Caco-2 (cell line): ENCODE results near the gene EXOSC2. TPM values are rescaled to one million over a fixed set of nuclear protein-coding genes. Genes with fewer than 3 reads are reported as not detected.

Experiments used
- BruUV-seq: library from RNA; stranded (reverse); fragments of 400-500 nt; replicated peaks from 2 replicates; lab custom pipeline; 2021; lab: Mats Ljungman, UMichigan
- CTCF ChIA-PET: fragments of 300-600 bp; sonication (Branson Sonifier 250); formaldehyde crosslinking; loops from one replicate; lab custom pipeline; 2022; ENCODE audit warnings: antibody characterized with exemption; lab: Charles Lee
- POLR2A ChIA-PET: fragments of 300-600 bp; sonication (Branson Sonifier 250); formaldehyde crosslinking; loops from one replicate; lab custom pipeline; 2022; ENCODE audit warnings: antibody characterized with exemption; lab: Charles Lee
- DNase-seq, 2 experiments: peaks; one replicate each; pipeline versions ENCODE4 v3.0.0 to v3.0.0-alpha.2; 2020 to 2022
- H3K27me3 ChIP-seq: replicated peaks from 2 replicates; pipeline ENCODE4 v1.6.0; 2011; ENCODE audit warnings: low read length; ENCODE audit not compliant: control insufficient read depth, insufficient read depth
- H3K36me3 ChIP-seq: 2 replicates; pipeline ENCODE4 v1.5.1; 2011; ENCODE audit warnings: low read length; ENCODE audit not compliant: control insufficient read depth, insufficient read depth
- H3K4me1 ChIP-seq: fragments of 250-450 bp; sonication (Bioruptor Pico); 2 replicates; pipeline ENCODE4 v1.5.1; 2020; ENCODE audit warnings: mild to moderate bottlenecking
- H3K4me3 ChIP-seq: 2 replicates; pipeline ENCODE4 v1.5.1; 2011; ENCODE audit warnings: low read depth, mild to moderate bottlenecking, control low read depth, low read length
- H3K9me3 ChIP-seq: fragments of 250-450 bp; sonication (Bioruptor Pico); 2 replicates; pipeline ENCODE4 v1.5.1; 2020; ENCODE audit warnings: mild to moderate bottlenecking, moderate library complexity
- H3K27ac Mint-ChIP-seq: one replicate; pipeline ENCODE4 v1.8.0; 2022; ENCODE audit warnings: mixed read lengths; ENCODE audit not compliant: unreplicated experiment
- H3K27me3 Mint-ChIP-seq: one replicate; pipeline ENCODE4 v1.8.0; 2022; ENCODE audit warnings: mixed read lengths; ENCODE audit not compliant: insufficient read depth, unreplicated experiment
- H3K36me3 Mint-ChIP-seq: one replicate; pipeline ENCODE4 v1.8.0; 2022; ENCODE audit warnings: mild to moderate bottlenecking, mixed read lengths; ENCODE audit not compliant: insufficient read depth, unreplicated experiment
- H3K4me1 Mint-ChIP-seq: one replicate; pipeline ENCODE4 v1.8.0; 2022; ENCODE audit warnings: low read depth, mixed read lengths; ENCODE audit not compliant: unreplicated experiment
- H3K4me3 Mint-ChIP-seq: one replicate; pipeline ENCODE4 v1.8.0; 2022; ENCODE audit warnings: mild to moderate bottlenecking, moderate library complexity, mixed read lengths; ENCODE audit not compliant: unreplicated experiment
- H3K9me3 Mint-ChIP-seq: one replicate; pipeline ENCODE4 v1.8.0; 2022; ENCODE audit warnings: mixed read lengths; ENCODE audit not compliant: unreplicated experiment
- intact Hi-C: fragments of 100-400 bp; cut with micrococcal nuclease; formaldehyde crosslinking; loops from one replicate; pipeline ENCODE4 v1.10.0; 2022; ENCODE audit not compliant: unreplicated experiment
- total RNA-seq: library from RNA; stranded (reverse); gene quantifications from 2 replicates; pipeline ENCODE4 v1.2.3, GENCODE V29; 2022
- TF ChIP-seq, protein P1 (sequence below), 2 experiments: fragments of 200-600 bp in 1 of 2; IDR thresholded peaks; 1 replicate in 1 of 2; 2 replicates in 1 of 2; pipeline versions ENCODE4 v1.5.1 to v1.8.0; 2011 to 2022; ENCODE audit warnings: antibody characterized with exemption in 1 of 2, control low read depth in 1 of 2, inconsistent platforms in 1 of 2, low read depth in 1 of 2, low read length in 1 of 2, mild to moderate bottlenecking in 1 of 2, moderate library complexity in 1 of 2; ENCODE audit not compliant: insufficient read depth in 1 of 2, severe bottlenecking in 1 of 2, unreplicated experiment in 1 of 2

Gene EXOSC2
- total RNA-seq, 1 experiment from 2014 or later: 59.1 TPM

DNA sequence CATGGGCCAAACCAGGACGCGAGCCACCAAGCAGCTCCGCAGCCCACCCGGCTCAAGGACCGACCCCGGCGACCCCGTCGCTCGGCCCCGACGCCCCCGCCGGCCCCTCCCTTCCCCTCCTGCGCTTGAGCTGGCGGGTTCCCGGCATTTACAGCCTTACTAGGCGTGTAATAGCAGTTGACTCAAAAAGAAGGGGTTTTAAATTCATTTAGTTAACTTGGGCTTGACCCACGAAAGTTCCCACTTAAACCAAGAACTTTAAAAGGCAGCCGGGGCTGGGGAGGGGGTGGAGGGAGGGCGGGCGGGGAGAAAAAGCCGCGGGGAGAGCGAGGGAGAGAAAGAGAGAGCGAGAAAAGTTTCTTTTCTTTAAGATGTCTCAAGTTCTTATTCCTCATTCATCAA lies 28.6 kb upstream of the EXOSC2 start:
- Histone ChIP-seq H3K4me1 (no peaks in the 10 kb centered on the region; the same call in 1 of the 2 replicates), H3K4me3 (no peak overlapping the region), H3K36me3 (no peaks in the 10 kb centered on the region), H3K27me3 (peaks cover 6% of the 10 kb centered on the region), H3K9me3 (no peaks in the 10 kb centered on the region)
- BruUV-seq: no TSS peak
- TF ChIP-seq, protein P1, sequence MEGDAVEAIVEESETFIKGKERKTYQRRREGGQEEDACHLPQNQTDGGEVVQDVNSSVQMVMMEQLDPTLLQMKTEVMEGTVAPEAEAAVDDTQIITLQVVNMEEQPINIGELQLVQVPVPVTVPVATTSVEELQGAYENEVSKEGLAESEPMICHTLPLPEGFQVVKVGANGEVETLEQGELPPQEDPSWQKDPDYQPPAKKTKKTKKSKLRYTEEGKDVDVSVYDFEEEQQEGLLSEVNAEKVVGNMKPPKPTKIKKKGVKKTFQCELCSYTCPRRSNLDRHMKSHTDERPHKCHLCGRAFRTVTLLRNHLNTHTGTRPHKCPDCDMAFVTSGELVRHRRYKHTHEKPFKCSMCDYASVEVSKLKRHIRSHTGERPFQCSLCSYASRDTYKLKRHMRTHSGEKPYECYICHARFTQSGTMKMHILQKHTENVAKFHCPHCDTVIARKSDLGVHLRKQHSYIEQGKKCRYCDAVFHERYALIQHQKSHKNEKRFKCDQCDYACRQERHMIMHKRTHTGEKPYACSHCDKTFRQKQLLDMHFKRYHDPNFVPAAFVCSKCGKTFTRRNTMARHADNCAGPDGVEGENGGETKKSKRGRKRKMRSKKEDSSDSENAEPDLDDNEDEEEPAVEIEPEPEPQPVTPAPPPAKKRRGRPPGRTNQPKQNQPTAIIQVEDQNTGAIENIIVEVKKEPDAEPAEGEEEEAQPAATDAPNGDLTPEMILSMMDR (IDR thresholded peaks at IDR 0.05; ENCODE audit: insufficient read depth in 1 of 2, low read depth in 1 of 2, low read length in 1 of 2, severe bottlenecking in 1 of 2, unreplicated experiment in 1 of 2): no peak
- peak overlapping the region; percentile 8 for H3K4me3 Mint-ChIP-seq
- no peak for DNase-seq
- no peaks in the 10 kb centered on the region for H3K36me3 Mint-ChIP-seq
- POLR2A ChIA-PET: no interaction called here
- H3K27ac Mint-ChIP-seq: no peak overlapping the region
- CTCF ChIA-PET: no interaction called here
- intact Hi-C loops: no loop called here
- peaks cover 7% of the 10 kb centered on the region for H3K4me1 Mint-ChIP-seq
- no peaks in the 10 kb centered on the region for H3K9me3 Mint-ChIP-seq
- H3K27me3 Mint-ChIP-seq: peaks cover 15% of the 10 kb centered on the region

DNA sequence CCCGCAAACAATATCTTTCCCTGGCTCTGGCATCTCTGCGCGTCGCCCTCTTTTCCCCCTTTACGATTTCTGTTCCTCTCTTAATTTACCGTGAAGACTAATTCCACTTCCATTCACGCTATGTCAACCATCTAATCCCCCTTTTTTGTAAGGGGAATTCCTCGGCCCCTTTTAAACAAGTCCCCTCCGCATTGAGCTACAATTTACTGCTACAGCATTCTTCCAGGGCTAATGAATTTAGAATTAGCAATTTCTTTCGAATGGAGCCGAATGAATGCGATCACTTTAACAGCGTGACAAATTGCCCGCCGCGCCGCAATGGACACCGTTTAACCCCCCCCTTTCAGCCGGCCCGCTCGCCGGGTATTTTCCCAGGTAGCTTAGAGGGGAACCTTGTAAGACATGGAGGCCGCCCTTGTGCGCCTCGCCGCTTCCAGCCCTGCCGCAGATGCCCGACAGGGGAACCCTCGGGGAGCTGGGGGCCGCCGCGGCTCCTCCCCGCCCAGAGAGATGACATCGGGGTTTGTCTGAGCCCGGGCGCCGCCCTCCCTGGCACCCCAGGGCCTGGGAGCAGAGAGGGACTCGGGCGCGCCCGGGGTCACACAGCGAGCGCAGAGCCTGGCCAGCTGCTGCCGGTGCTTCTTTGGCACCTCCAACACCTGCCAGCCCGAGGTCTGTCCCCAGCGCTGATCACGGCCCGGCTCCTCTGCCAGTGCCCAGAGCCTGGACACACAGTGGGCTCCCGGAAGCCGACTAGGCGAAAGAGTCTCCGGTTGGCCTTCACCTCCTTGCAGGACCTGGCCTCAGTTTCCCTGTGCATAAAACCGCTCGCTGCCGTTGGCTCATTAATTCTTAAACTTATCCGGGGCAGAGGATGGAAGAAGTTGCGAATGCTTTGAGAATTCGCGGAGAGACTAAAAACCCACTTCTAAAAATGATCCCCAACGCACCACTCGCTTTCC lies 27.9 kb upstream of the EXOSC2 start:
- no peaks in the 10 kb centered on the region for H3K36me3 Mint-ChIP-seq
- DNase-seq: no peak
- H3K4me1 Mint-ChIP-seq: peaks cover 7% of the 10 kb centered on the region
- Histone ChIP-seq H3K36me3 (no peaks in the 10 kb centered on the region), H3K27me3 (peaks cover 6% of the 10 kb centered on the region), H3K9me3 (no peaks in the 10 kb centered on the region), H3K4me1 (no peaks in the 10 kb centered on the region; the same call in 1 of the 2 replicates), H3K4me3 (no peak overlapping the region)
- TF ChIP-seq, protein P1 (IDR thresholded peaks at IDR 0.05; ENCODE audit: insufficient read depth in 1 of 2, low read depth in 1 of 2, low read length in 1 of 2, severe bottlenecking in 1 of 2, unreplicated experiment in 1 of 2): no peak
- H3K4me3 Mint-ChIP-seq: peak overlapping the region; percentile 8
- no TSS peak for BruUV-seq
- intact Hi-C loops: no loop called here
- POLR2A ChIA-PET: no interaction called here
- peaks cover 15% of the 10 kb centered on the region for H3K27me3 Mint-ChIP-seq
- H3K27ac Mint-ChIP-seq: no peak overlapping the region
- CTCF ChIA-PET: no interaction called here
- H3K9me3 Mint-ChIP-seq: no peaks in the 10 kb centered on the region

DNA sequence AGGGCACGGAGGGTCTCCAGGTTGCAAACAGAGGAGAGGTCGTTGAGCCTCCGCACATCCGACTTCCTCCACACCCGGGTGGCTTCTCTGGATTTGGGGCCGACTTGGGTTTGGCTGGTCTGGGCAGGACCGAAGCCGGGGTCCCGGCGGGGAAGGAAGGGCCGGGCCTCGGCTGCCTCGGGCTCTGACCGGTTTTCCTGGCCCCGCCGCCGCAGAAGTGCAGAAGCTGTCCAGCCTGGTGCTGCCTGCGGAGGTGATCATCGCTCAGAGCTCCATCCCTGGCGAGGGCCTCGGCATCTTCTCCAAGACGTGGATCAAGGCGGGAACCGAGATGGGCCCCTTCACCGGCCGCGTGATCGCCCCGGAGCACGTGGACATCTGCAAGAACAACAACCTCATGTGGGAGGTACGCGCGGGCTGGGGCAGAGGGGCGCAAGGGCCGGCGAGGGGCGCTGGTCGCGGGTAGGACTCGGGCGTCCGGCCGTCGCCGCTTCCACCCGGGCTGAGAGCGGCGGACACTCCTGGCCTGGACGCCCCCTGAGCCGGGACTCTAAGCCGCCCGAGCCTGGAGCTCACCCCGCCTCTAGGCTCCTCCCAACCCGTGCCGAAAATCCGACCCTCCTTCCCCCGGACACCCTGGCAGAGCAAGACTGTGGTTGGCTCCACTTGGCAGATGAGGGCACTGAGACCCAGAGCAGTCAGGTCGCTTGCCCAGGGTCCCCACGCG lies 27.0 kb upstream of the EXOSC2 start:
- ChIA-PET CTCF (no interaction called here), POLR2A (no interaction called here)
- no peaks in the 10 kb centered on the region for H3K36me3 ChIP-seq
- H3K9me3 ChIP-seq: no peaks in the 10 kb centered on the region
- Mint-ChIP-seq H3K9me3 (no peaks in the 10 kb centered on the region), H3K4me3 (no peak overlapping the region), H3K4me1 (peaks cover 7% of the 10 kb centered on the region), H3K36me3 (no peaks in the 10 kb centered on the region), H3K27ac (no peak overlapping the region), H3K27me3 (peaks cover 15% of the 10 kb centered on the region)
- no peaks in the 10 kb centered on the region; the same call in 1 of the 2 replicates for H3K4me1 ChIP-seq
- peaks cover 6% of the 10 kb centered on the region for H3K27me3 ChIP-seq
- no peak overlapping the region for H3K4me3 ChIP-seq
- no peak for DNase-seq
- TF ChIP-seq, protein P1 (IDR thresholded peaks at IDR 0.05; ENCODE audit: insufficient read depth in 1 of 2, low read depth in 1 of 2, low read length in 1 of 2, severe bottlenecking in 1 of 2, unreplicated experiment in 1 of 2): no peak
- intact Hi-C loops: no loop called here
- no TSS peak for BruUV-seq
